B cell (primary cell): Measurements from ENCODE around the gene SUGCT. TPM values are rescaled to one million over a fixed set of nuclear protein-coding genes. Genes with fewer than 3 reads are reported as not detected.

Experiments used
- ATAC-seq: fragments of 200-7000 bp; cut with Tn5 transposase; one replicate; pipeline ENCODE4 v1.10.0; 2021; ENCODE audit warnings: low read depth, mild to moderate bottlenecking, moderate number of reproducible peaks, moderate library complexity
- CTCF ChIA-PET: fragments of 350-600 bp; sonication (Branson Sonifier 250); formaldehyde crosslinking; loops from one replicate; lab custom pipeline; 2021; ENCODE audit warnings: antibody characterized with exemption, inconsistent platforms; lab: Charles Lee
- POLR2A ChIA-PET: fragments of 350-600 bp; sonication (Branson Sonifier 250); formaldehyde crosslinking; loops from one replicate; lab custom pipeline; 2021; ENCODE audit warnings: antibody characterized with exemption; lab: Charles Lee
- DNase-seq: peaks from one replicate; pipeline ENCODE4 v3.0.0; 2013
- H2AFZ ChIP-seq: 2 replicates; pipeline ENCODE4 v1.6.1; 2012; ENCODE audit warnings: mild to moderate bottlenecking, low read depth, low read length; ENCODE audit not compliant: insufficient read depth, poor library complexity, severe bottlenecking
- H3K27ac ChIP-seq, 2 donors: 1 replicate in 1 of 2; 2 replicates in 1 of 2; pipeline ENCODE4 v1.5.1; 2012 to 2013; ENCODE audit warnings: low read length in 2 of 2, mild to moderate bottlenecking in 2 of 2, moderate library complexity in 1 of 2
- H3K27me3 ChIP-seq, 4 experiments: fragments of 200-600 bp in 1 of 4; sonication (generic) in 1 of 4; replicated peaks in 1 of 4; 1 replicate in 2 of 4; 2 replicates in 2 of 4; pipeline versions ENCODE4 v1.6.1 to v1.7.0; 2013 to 2016; ENCODE audit warnings: low read length in 3 of 4, mild to moderate bottlenecking in 2 of 4, mixed read lengths in 1 of 4, moderate library complexity in 1 of 4; ENCODE audit not compliant: insufficient read depth in 4 of 4, control insufficient read depth in 3 of 4; ENCODE audit errors: control extremely low read depth in 1 of 4
- H3K36me3 ChIP-seq, 2 experiments: replicated peaks in 1 of 2; 1 replicate in 1 of 2; 2 replicates in 1 of 2; pipeline versions ENCODE4 v1.6.1 to v1.7.1; 2013; ENCODE audit warnings: low read length in 1 of 2; ENCODE audit not compliant: insufficient read depth in 2 of 2, control insufficient read depth in 1 of 2; ENCODE audit errors: control extremely low read depth in 1 of 2, extremely low read depth in 1 of 2
- H3K4me1 ChIP-seq, 2 donors: fragments of 200-600 bp in 1 of 2; sonication (generic) in 1 of 2; 1 replicate in 1 of 2; 2 replicates in 1 of 2; pipeline versions ENCODE4 v1.5.1 to v1.6.1; 2013 to 2017; ENCODE audit warnings: low read length in 2 of 2; ENCODE audit not compliant: control insufficient read depth in 2 of 2, insufficient read depth in 2 of 2
- H3K4me2 ChIP-seq: replicated peaks from 2 replicates; pipeline ENCODE3; 2012; ENCODE audit warnings: mild to moderate bottlenecking, low read depth, low read length; ENCODE audit not compliant: poor library complexity, severe bottlenecking
- H3K4me3 ChIP-seq, 5 experiments: fragments of 200-600 bp in 1 of 5; sonication (generic) in 1 of 5; 1 replicate in 3 of 5; 2 replicates in 2 of 5; pipeline versions ENCODE4 v1.5.1 to v1.7.0; 2011 to 2016; ENCODE audit warnings: low read length in 4 of 5, mild to moderate bottlenecking in 4 of 5, low read depth in 2 of 5, control low read depth in 1 of 5, moderate library complexity in 1 of 5; ENCODE audit not compliant: insufficient read depth in 1 of 5; ENCODE audit errors: control extremely low read depth in 1 of 5, extremely low read depth in 1 of 5
- H3K79me2 ChIP-seq: fragments of 200-600 bp; sonication (generic); one replicate; pipeline ENCODE4 v1.6.0; 2016; ENCODE audit warnings: low read length; ENCODE audit not compliant: control insufficient read depth, insufficient read depth
- H3K9ac ChIP-seq: fragments of 200-600 bp; sonication (generic); 2 replicates; pipeline ENCODE4 v1.6.1; 2017; ENCODE audit warnings: mild to moderate bottlenecking, low read length, moderate library complexity
- H3K9me3 ChIP-seq, 3 donors: one replicate each; pipeline versions ENCODE4 v1.6.1 to v1.7.1; 2013; ENCODE audit warnings: low read length in 2 of 3; ENCODE audit not compliant: control insufficient read depth in 2 of 3, insufficient read depth in 1 of 3; ENCODE audit errors: control extremely low read depth in 1 of 3
- H4K20me1 ChIP-seq: 2 replicates; pipeline ENCODE4 v1.6.0; 2012; ENCODE audit warnings: mild to moderate bottlenecking, low read length; ENCODE audit not compliant: insufficient read depth, control insufficient read depth, poor library complexity, severe bottlenecking
- H3K27ac Mint-ChIP-seq: one replicate; pipeline ENCODE4 v1.8.0; 2021; ENCODE audit warnings: mixed read lengths
- H3K27me3 Mint-ChIP-seq: one replicate; pipeline ENCODE4 v1.8.0; 2021; ENCODE audit warnings: mixed read lengths
- H3K4me1 Mint-ChIP-seq: one replicate; pipeline ENCODE4 v1.8.0; 2021; ENCODE audit warnings: mixed read lengths
- H3K4me3 Mint-ChIP-seq: one replicate; pipeline ENCODE4 v1.8.0; 2021; ENCODE audit warnings: mixed read lengths
- H3K9me3 Mint-ChIP-seq: one replicate; pipeline ENCODE4 v1.8.0; 2022; ENCODE audit warnings: mixed read lengths; ENCODE audit not compliant: insufficient read depth
- CTCF ChIP-seq: fragments of 200-600 bp; IDR thresholded peaks from one replicate; pipeline ENCODE4 v1.8.0; 2022; ENCODE audit warnings: antibody characterized with exemption, mild to moderate bottlenecking
- EZH2 ChIP-seq: IDR thresholded peaks from 2 replicates; pipeline ENCODE4 v1.6.1; 2012; ENCODE audit warnings: borderline replicate concordance, low read depth, mild to moderate bottlenecking, moderate library complexity, low read length; ENCODE audit not compliant: insufficient read depth, poor library complexity, severe bottlenecking
- WGBS: methylation state at CpG from one replicate; pipeline ENCODE4 v1.1.5; 2013; ENCODE audit warnings: missing lambda C conversion rate; ENCODE audit not compliant: insufficient coverage; 5-methylcytosine and 5-hydroxymethylcytosine counted together
- intact Hi-C: fragments of 100-400 bp; cut with micrococcal nuclease; formaldehyde crosslinking; loops from one replicate; pipeline ENCODE4 v1.10.0; 2022
- polyA plus RNA-seq: library from polyadenylated mRNA; depleted of rRNA; stranded (reverse); fragments of >200 nt; gene quantifications from 2 replicates; pipeline ENCODE4 v1.2.3, GENCODE V29; 2012
- total RNA-seq, 2 donors: library from RNA; stranded (reverse); fragments of 120-200 nt in 1 of 2; gene quantifications; 1 replicate in 1 of 2; 2 replicates in 1 of 2; pipeline versions ENCODE4 v1.2.3 to v1.2.4, GENCODE V29; 2013 to 2022

The SUGCT gene
- total and polyA plus RNA-seq, 2 donors (not counting 1 experiment from before 2014, with no cell fraction given) = 0.19 to 0.86 TPM

GRCh38 chr7:40757109-40757508 lies 622.3 kb downstream of the SUGCT start:
- ChIA-PET CTCF (no interaction called here), POLR2A (no interaction called here)
- Histone ChIP-seq H3K79me2 (no peaks in the 10 kb centered on the region), H3K4me3 (no peak overlapping the region), H3K9me3 (no peaks in the 10 kb centered on the region), H3K4me2 (no peak overlapping the region), H3K36me3 (no peaks in the 10 kb centered on the region), H3K27ac (no peak overlapping the region), H2AFZ (no peak overlapping the region), H3K4me1 (no peaks in the 10 kb centered on the region), H4K20me1 (no peaks in the 10 kb centered on the region), H3K9ac (no peak overlapping the region), H3K27me3 (no peaks in the 10 kb centered on the region)
- H3K4me3 Mint-ChIP-seq = no peak overlapping the region
- TF ChIP-seq CTCF (no peak), EZH2 (no peak)
- DNase-seq = no peak
- no peaks in the 10 kb centered on the region for H3K4me1 Mint-ChIP-seq
- no peaks in the 10 kb centered on the region for H3K27me3 Mint-ChIP-seq
- no peak overlapping the region for H3K27ac Mint-ChIP-seq
- WGBS = 100% methylated on average over 1 of the region's 4 CpGs
- no peaks in the 10 kb centered on the region for H3K9me3 Mint-ChIP-seq
- intact Hi-C loops = no loop called here
- ATAC-seq = no peak

GRCh38 chr7:40758590-40758989 lies 623.8 kb downstream of the SUGCT start:
- no peak overlapping the region for H3K9ac ChIP-seq
- H3K9me3 ChIP-seq = no peaks in the 10 kb centered on the region
- no peaks in the 10 kb centered on the region for H3K27me3 ChIP-seq
- H3K36me3 ChIP-seq = no peaks in the 10 kb centered on the region
- H2AFZ ChIP-seq = no peak overlapping the region
- intact Hi-C loops = no loop called here
- no CpG with 5 or more reads among the region's 3 CpGs for WGBS
- H3K27ac ChIP-seq = no peak overlapping the region
- Mint-ChIP-seq H3K4me3 (no peak overlapping the region), H3K27me3 (no peaks in the 10 kb centered on the region), H3K9me3 (no peaks in the 10 kb centered on the region), H3K4me1 (no peaks in the 10 kb centered on the region), H3K27ac (no peak overlapping the region)
- H4K20me1 ChIP-seq = no peaks in the 10 kb centered on the region
- no peak for DNase-seq
- TF ChIP-seq CTCF = no peak
- TF ChIP-seq EZH2 = no peak
- no peaks in the 10 kb centered on the region for H3K4me1 ChIP-seq
- ChIA-PET CTCF (no interaction called here), POLR2A (no interaction called here)
- H3K79me2 ChIP-seq = no peaks in the 10 kb centered on the region
- no peak overlapping the region for H3K4me3 ChIP-seq
- H3K4me2 ChIP-seq = no peak overlapping the region
- no peak for ATAC-seq
